Breast epithelium (tissue), 4 donors: ENCODE results near the gene TNNC2. TPM values are rescaled to one million over a fixed set of nuclear protein-coding genes. Genes with fewer than 3 reads are reported as not detected.

Experiments
- DNase-seq, 2 donors: peaks; one replicate each; pipeline ENCODE4 v3.0.0-alpha.2; 2019; ENCODE audit warnings: low spot score in 2 of 2
- H3K27ac ChIP-seq, 2 donors: fragments of 200-600 bp; sonication (generic) in 1 of 2; one replicate each; pipeline ENCODE4 v1.5.1; 2016 to 2019; ENCODE audit warnings: mild to moderate bottlenecking in 1 of 2
- H3K27me3 ChIP-seq, 2 donors: fragments of 200-600 bp; sonication (generic) in 1 of 2; one replicate each; pipeline versions ENCODE4 v1.5.1 to v1.6.0; 2017 to 2019; ENCODE audit warnings: control low read depth in 1 of 2, mild to moderate bottlenecking in 1 of 2
- H3K36me3 ChIP-seq: fragments of 200-600 bp; one replicate; pipeline ENCODE4 v1.5.1; 2019
- H3K4me1 ChIP-seq, 2 donors: fragments of 200-600 bp; sonication (generic); one replicate each; pipeline ENCODE4 v1.5.1; 2016 to 2019; ENCODE audit warnings: control low read depth in 1 of 2
- H3K4me3 ChIP-seq, 3 donors: fragments of 200-600 bp; sonication (generic); 1 replicate in 2 of 3; 2 replicates in 1 of 3; pipeline ENCODE4 v1.5.1; 2016 to 2019; ENCODE audit warnings: mild to moderate bottlenecking in 3 of 3, moderate library complexity in 2 of 3
- H3K9me3 ChIP-seq, 2 donors: fragments of 200-600 bp; sonication (generic) in 1 of 2; one replicate each; pipeline ENCODE4 v1.5.1; 2016 to 2019; ENCODE audit warnings: control low read depth in 1 of 2
- POLR2A ChIP-seq: fragments of 450-650 bp; IDR thresholded peaks from one replicate; pipeline ENCODE4 v1.6.1; 2016; ENCODE audit warnings: antibody characterized with exemption, mild to moderate bottlenecking, moderate library complexity
- POLR2AphosphoS5 ChIP-seq, 3 donors: sonication (generic); formaldehyde crosslinking; IDR thresholded peaks; one replicate each; pipeline ENCODE4 v1.6.1; 2017; ENCODE audit warnings: antibody characterized with exemption in 3 of 3
- intact Hi-C: fragments of 100-400 bp; cut with DNase I; formaldehyde crosslinking; loops from one replicate; pipeline ENCODE4 v1.15.1; 2023; ENCODE audit warnings: low total_unique reads
- total RNA-seq, 3 donors: library from RNA; depleted of rRNA; stranded (reverse); fragments of >200 nt; gene quantifications; one replicate each; pipeline ENCODE4 v1.1.0, GENCODE V29; 2016
- TF ChIP-seq, protein P1 (sequence below), 3 donors: fragments of 450-650 bp; IDR thresholded peaks; one replicate each; pipeline ENCODE4 v1.5.1; 2016 to 2017; ENCODE audit warnings: antibody characterized with exemption in 3 of 3, mild to moderate bottlenecking in 3 of 3, moderate library complexity in 3 of 3

Gene TNNC2
- total RNA-seq, 3 donors from 2014 or later = 2.0 to 4.8 (median 2.6) TPM

DNA sequence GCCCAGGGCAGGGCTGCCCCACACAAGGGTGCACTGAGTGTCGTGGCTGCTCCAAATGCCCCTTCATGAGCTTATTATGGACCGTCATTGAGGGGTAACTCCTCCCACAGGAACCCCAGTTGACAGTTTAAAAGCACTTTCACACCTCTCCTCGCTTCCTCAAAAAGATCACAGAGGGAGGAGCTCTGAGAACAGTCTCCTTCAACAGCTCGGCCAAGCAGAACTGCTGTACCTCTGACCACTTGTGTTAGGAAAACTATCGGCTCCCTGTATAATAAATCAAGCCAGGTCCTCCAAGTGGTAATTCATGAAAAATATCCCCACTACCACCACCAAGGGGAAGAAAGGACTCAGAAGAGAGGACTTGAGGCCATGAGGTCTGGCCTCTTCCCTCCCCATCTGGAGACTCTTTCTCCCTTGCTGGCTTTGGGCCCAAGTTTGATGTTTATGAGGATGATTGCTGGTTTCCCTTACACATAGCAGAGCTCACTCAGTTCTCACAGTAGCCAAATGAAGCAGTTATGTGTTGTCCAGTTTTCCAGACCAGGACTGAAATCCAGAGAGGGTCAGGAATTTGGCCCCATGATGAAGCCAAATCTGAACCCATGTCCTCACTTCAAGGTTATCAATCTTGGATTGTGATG, 15.2 kb upstream of the TNNC2 start:
- intact Hi-C loops = no loop called here
- Histone ChIP-seq H3K9me3 (no peaks in the 10 kb centered on the region), H3K4me1 (no peaks in the 10 kb centered on the region), H3K36me3 (peaks cover 4% of the 10 kb centered on the region), H3K4me3 (no peak overlapping the region), H3K27ac (peak overlapping the region; percentile 6 to 63), H3K27me3 (no peaks in the 10 kb centered on the region)
- TF ChIP-seq POLR2A (no peak), POLR2AphosphoS5 (IDR thresholded peaks at IDR 0.05) (no peak)
- TF ChIP-seq, protein P1, sequence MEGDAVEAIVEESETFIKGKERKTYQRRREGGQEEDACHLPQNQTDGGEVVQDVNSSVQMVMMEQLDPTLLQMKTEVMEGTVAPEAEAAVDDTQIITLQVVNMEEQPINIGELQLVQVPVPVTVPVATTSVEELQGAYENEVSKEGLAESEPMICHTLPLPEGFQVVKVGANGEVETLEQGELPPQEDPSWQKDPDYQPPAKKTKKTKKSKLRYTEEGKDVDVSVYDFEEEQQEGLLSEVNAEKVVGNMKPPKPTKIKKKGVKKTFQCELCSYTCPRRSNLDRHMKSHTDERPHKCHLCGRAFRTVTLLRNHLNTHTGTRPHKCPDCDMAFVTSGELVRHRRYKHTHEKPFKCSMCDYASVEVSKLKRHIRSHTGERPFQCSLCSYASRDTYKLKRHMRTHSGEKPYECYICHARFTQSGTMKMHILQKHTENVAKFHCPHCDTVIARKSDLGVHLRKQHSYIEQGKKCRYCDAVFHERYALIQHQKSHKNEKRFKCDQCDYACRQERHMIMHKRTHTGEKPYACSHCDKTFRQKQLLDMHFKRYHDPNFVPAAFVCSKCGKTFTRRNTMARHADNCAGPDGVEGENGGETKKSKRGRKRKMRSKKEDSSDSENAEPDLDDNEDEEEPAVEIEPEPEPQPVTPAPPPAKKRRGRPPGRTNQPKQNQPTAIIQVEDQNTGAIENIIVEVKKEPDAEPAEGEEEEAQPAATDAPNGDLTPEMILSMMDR (IDR thresholded peaks at IDR 0.05) = no peak
- DNase-seq = no peak

DNA sequence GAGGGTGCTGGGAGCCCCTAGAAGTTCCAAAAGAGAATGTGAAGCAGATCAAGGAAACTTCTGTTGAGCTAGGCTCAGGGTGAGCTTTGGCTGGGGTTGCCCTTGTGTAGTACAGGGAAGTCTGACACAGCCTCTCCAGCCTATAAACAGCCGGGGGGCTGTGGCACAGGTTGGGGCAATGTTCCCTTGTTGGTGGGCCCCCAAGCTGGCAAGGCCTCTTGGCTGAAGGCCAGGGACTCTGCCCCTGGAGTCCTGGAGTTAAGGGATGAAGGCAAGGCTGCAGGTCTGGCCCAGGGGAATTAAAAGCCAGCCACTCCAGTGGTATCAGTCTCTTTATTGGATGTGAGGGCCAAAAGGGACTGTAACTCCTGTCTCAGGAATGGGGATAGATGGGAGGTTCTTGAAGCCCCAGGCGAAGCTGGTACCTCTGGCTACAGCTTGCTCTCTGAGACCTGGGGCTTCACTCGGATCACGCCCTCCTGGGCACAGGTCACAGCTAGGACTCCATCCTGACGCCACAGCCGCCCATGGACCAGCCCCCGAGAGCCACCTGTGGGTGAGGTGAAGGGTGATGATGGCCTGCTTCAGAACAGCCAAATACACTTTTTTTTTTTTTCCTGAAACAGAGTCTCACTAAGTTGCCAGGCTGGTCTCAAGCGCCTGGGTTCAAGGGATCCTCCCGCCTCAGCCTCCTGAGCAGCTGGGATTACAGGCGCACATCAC, 14.5 kb upstream of the TNNC2 start:
- intact Hi-C loops = no loop called here
- peaks cover 4% of the 10 kb centered on the region for H3K36me3 ChIP-seq
- H3K4me3 ChIP-seq = no peak overlapping the region
- no peaks in the 10 kb centered on the region for H3K9me3 ChIP-seq
- H3K27ac ChIP-seq = peak overlapping the region in 1 of 2 donors; percentile 63
- H3K27me3 ChIP-seq = no peaks in the 10 kb centered on the region
- DNase-seq = no peak
- TF ChIP-seq, protein P1 (IDR thresholded peaks at IDR 0.05) = no peak
- TF ChIP-seq POLR2AphosphoS5 (IDR thresholded peaks at IDR 0.05) (no peak), POLR2A (no peak)
- no peaks in the 10 kb centered on the region for H3K4me1 ChIP-seq

DNA sequence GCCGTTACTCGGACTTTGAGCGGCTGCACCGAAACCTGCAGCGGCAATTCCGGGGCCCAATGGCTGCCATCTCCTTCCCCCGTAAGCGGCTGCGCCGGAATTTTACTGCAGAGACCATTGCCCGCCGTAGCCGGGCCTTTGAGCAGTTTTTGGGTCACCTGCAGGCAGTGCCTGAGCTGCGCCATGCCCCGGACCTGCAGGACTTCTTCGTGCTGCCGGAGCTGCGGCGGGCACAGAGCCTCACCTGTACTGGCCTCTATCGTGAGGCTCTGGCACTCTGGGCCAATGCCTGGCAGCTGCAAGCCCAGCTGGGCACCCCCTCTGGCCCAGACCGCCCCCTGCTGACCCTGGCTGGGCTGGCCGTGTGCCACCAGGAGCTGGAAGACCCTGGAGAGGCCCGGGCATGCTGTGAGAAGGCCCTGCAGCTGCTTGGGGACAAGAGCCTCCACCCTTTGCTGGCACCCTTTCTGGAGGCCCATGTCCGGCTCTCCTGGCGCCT, 13.6 kb upstream of the TNNC2 start:
- TF ChIP-seq POLR2AphosphoS5 (IDR thresholded peaks at IDR 0.05) = no peak
- no peak for TF ChIP-seq POLR2A
- TF ChIP-seq, protein P1 (IDR thresholded peaks at IDR 0.05) = no peak
- Histone ChIP-seq H3K27ac (no peak overlapping the region), H3K27me3 (no peaks in the 10 kb centered on the region), H3K9me3 (no peaks in the 10 kb centered on the region), H3K4me1 (no peaks in the 10 kb centered on the region), H3K36me3 (peaks cover 4% of the 10 kb centered on the region), H3K4me3 (no peak overlapping the region)
- DNase-seq = no peak
- intact Hi-C loops = no loop called here

DNA sequence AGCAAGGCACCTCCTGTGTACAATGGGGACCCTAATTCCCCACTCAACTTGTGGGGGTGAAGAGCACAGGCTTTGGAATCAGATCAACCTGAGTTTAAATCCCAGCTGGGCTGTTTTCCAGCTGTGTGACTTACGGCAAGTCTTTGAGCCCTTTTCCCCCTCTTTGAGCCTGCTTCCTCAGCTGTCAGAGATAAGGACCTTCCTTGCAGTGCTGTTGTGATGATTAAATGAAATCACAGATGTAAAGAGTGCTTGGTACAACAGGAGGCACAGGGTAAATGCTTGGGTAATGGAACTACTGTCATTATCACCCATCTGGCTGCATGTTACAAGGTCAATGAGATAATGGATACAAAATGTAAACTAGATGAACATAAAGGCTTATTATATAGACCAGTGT, 9.7 kb upstream of the TNNC2 start:
- peak overlapping the region in 2 of 3 donors; percentile 8 to 39 for H3K4me3 ChIP-seq
- no peaks in the 10 kb centered on the region for H3K27me3 ChIP-seq
- no peaks in the 10 kb centered on the region for H3K9me3 ChIP-seq
- intact Hi-C loops = no loop called here
- DNase-seq = no peak
- H3K27ac ChIP-seq = peak overlapping the region in 1 of 2 donors; percentile 67
- TF ChIP-seq POLR2AphosphoS5 (IDR thresholded peaks at IDR 0.05) (no peak), POLR2A (no peak)
- TF ChIP-seq, protein P1 (IDR thresholded peaks at IDR 0.05) = no peak
- H3K4me1 ChIP-seq = peaks cover 4 to 8% of the 10 kb centered on the region in 2 donors
- peaks cover 4% of the 10 kb centered on the region for H3K36me3 ChIP-seq

DNA sequence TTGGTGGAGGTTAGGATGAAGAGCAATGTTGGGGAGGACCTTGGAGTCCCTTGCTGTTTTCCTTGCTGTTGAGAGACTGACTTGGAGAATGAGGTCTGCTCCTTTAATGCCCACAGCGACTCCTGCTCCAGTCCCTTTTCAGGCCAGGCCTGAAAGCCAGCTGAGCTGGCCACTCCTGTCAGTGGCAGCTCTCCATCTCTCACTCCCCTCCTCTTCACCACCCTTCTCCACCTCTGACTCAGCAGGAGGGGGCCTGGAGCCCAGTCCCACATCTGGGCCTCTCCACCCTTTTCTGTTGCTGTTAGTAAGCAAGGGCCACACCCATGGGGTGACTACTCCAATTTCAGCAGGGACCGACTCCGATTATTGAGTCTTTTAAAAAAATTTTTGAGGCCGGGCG, 8.7 kb upstream of the TNNC2 start:
- peak overlapping the region; percentile 68 to 94 (median 80) for H3K4me3 ChIP-seq
- H3K36me3 ChIP-seq = peaks cover 4% of the 10 kb centered on the region
- no peaks in the 10 kb centered on the region for H3K27me3 ChIP-seq
- no peak for DNase-seq
- H3K4me1 ChIP-seq = peaks cover 4 to 8% of the 10 kb centered on the region in 2 donors
- TF ChIP-seq, protein P1 (IDR thresholded peaks at IDR 0.05) = no peak
- no peak for TF ChIP-seq POLR2AphosphoS5 (IDR thresholded peaks at IDR 0.05)
- intact Hi-C loops = no loop called here
- no peaks in the 10 kb centered on the region for H3K9me3 ChIP-seq
- peak overlapping the region; percentile 1 to 97 for H3K27ac ChIP-seq
